ENCODE measurements around the gene PACRG.

The PACRG gene

DNA sequence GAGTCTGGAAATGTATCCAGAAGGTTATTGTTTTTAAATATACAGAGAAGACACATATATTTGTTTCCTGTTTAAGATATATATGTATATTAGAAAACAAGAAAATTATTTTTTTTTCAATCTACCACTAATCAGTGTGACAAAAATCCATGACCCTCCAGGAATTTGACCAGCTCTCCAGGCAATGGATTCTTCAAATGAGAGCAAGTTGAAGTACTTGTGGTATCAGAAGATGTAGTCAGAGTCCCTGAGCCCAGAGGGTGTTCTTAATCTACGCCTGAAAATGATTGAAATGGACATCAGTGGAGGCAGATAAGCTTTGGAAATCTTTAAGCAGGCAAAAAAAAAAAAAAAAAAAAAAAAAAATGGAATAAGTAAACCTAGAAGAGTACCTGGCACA is 500.3 kb downstream of the PACRG start:
- H3K4me3 ChIP-seq (ENCODE audit: low read depth, low read length) = no peak overlapping the region
- no peak for DNase-seq (ENCODE audit: low read depth)
- TF ChIP-seq, protein P1, sequence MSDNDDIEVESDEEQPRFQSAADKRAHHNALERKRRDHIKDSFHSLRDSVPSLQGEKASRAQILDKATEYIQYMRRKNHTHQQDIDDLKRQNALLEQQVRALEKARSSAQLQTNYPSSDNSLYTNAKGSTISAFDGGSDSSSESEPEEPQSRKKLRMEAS (IDR thresholded peaks at IDR 0.05; ENCODE audit: low read depth, low read length) = no peak
- no peak for TF ChIP-seq MYC (IDR thresholded peaks at IDR 0.05; ENCODE audit: low read depth, low read length)
- no peak for TF ChIP-seq POLR2A (IDR thresholded peaks at IDR 0.05; ENCODE audit: extremely low read depth, insufficient read length)
- TF ChIP-seq, protein P2, sequence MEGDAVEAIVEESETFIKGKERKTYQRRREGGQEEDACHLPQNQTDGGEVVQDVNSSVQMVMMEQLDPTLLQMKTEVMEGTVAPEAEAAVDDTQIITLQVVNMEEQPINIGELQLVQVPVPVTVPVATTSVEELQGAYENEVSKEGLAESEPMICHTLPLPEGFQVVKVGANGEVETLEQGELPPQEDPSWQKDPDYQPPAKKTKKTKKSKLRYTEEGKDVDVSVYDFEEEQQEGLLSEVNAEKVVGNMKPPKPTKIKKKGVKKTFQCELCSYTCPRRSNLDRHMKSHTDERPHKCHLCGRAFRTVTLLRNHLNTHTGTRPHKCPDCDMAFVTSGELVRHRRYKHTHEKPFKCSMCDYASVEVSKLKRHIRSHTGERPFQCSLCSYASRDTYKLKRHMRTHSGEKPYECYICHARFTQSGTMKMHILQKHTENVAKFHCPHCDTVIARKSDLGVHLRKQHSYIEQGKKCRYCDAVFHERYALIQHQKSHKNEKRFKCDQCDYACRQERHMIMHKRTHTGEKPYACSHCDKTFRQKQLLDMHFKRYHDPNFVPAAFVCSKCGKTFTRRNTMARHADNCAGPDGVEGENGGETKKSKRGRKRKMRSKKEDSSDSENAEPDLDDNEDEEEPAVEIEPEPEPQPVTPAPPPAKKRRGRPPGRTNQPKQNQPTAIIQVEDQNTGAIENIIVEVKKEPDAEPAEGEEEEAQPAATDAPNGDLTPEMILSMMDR (IDR thresholded peaks at IDR 0.05; ENCODE audit: low read depth, low read length) = no peak

DNA sequence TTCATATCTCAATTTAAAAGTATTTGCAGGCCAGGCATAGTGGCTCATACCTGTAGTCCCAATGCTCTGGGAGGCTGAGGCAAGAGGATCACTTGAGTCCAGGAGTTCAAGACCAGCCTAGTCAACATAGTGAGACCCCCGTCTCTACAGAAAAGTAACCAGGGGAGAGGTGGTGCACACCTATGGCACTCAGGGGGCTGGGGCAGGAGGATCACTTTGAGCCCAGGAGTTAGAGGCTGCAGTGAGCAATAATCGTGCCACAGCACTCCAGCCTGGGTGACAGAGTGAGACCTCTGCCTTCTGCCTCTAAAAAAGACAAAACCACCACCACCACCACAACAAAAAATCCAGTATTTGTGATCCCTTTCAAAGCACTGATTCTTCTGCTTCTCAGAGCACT is 501.3 kb downstream of the PACRG start:
- H3K4me3 ChIP-seq (ENCODE audit: low read depth, low read length) = no peak overlapping the region
- no peak for DNase-seq (ENCODE audit: low read depth)
- TF ChIP-seq MYC (IDR thresholded peaks at IDR 0.05; ENCODE audit: low read depth, low read length) (no peak), POLR2A (IDR thresholded peaks at IDR 0.05; ENCODE audit: extremely low read depth, insufficient read length) (no peak)
- TF ChIP-seq, protein P2 (IDR thresholded peaks at IDR 0.05; ENCODE audit: low read depth, low read length) = no peak
- TF ChIP-seq, protein P1 (IDR thresholded peaks at IDR 0.05; ENCODE audit: low read depth, low read length) = no peak

DNA sequence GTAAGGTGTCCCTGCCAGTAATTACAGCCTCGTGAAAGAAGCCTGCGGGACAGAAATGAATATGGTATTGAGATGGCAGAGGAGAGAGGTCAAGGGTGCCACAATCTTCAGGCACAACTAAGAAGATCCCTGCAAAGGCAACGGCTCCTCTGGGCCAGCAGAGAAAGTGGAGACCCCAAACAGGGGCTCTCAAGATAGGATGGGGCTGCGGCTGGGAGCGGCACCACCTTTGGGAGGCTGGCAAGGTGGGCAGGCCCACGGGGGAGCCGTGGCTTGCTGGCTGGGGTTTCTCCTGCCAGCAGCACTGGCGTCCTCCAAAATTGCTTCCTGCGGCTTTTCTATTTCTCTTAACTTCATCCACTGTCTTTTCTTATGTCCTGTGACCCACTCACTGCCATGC is 503.1 kb downstream of the PACRG start:
- DNase-seq (ENCODE audit: low read depth) = no peak
- no peak overlapping the region for H3K4me3 ChIP-seq (ENCODE audit: low read depth, low read length)
- TF ChIP-seq, protein P1 (IDR thresholded peaks at IDR 0.05; ENCODE audit: low read depth, low read length) = no peak
- no peak for TF ChIP-seq POLR2A (IDR thresholded peaks at IDR 0.05; ENCODE audit: extremely low read depth, insufficient read length)

DNA sequence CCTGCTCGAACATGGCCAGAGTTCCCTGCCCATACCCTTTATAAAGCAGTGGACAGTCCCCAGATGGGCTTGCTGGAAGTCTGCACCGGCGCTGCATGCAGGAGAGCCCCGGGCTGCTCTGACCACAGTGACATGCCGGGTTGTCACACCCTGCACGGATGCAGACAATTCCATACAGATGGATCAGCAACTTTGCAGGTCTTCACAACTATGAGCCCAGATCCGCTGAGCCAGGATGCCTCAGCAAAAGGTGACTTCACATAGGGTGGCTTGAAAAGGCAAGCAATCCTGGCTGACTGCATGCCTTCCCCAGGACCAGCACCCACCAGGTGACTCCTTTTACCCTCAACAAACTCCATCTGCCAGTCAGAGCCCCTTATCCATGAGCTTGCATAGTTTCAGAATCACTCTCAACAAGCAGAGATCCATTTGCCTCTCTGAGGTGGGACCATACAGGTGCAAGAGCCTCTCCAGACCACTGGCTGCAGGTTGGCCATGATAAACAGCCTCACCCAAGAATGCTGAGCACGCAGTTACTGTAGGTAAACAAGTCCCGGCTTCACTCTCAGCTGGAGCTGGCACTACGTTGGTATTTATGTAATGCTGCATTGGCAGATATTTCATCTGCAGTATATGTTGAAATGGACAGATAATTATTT is 503.7 kb downstream of the PACRG start:
- DNase-seq (ENCODE audit: low read depth) = no peak
- H3K4me3 ChIP-seq (ENCODE audit: low read depth, low read length) = no peak overlapping the region
- TF ChIP-seq MYC (IDR thresholded peaks at IDR 0.05; ENCODE audit: low read depth, low read length) (no peak), POLR2A (IDR thresholded peaks at IDR 0.05; ENCODE audit: extremely low read depth, insufficient read length) (no peak)

DNA sequence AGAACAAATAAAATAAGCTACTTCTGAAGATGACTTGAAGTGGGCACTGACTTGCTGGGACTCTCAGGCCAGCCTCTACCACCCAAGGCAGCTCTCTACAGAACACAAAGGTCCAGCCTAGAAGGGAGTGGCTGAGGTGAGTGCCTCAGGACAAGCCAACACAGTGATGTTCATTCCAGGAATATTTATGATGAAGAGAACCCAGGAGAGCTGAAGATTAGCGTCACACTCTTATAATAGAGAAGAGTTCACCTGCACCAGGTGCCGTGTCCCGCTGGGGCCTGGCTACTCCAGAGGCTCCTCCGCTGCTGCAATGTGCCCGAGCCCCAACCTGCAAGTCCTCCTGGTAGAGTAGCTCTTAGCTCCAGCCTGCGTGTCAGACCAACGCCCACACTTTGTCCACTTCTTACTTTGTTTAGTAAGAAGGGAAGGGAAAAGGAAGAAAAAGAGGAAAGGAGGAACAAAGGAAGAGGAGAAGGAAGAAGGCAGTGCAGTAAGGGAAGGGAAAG is 504.3 kb downstream of the PACRG start:
- no peak for TF ChIP-seq MYC (IDR thresholded peaks at IDR 0.05; ENCODE audit: low read depth, low read length)
- TF ChIP-seq, protein P2 (IDR thresholded peaks at IDR 0.05; ENCODE audit: low read depth, low read length) = no peak
- TF ChIP-seq, protein P1 (IDR thresholded peaks at IDR 0.05; ENCODE audit: low read depth, low read length) = no peak
- no peak for TF ChIP-seq POLR2A (IDR thresholded peaks at IDR 0.05; ENCODE audit: extremely low read depth, insufficient read length)
- DNase-seq (ENCODE audit: low read depth) = no peak
- H3K4me3 ChIP-seq (ENCODE audit: low read depth, low read length) = no peak overlapping the region

DNA sequence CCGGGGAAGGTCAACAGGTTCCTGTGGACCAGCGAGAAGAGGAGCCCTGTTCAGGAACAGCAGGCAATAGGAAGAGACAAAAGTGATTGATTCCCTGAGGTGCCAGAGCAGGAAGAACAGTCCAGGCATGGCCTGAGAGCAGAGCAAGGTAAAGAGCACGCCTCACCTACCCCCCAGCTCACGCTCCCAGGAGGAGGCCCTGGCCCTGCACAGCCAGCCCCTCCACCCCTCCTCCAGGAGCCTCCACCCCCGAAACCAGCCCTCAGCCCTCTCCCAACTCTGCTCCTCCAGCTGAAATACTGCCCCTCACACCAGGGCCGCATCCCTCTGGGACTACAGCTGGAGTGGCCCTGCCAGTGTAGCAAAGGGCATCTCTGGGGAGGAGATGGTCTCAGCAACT is 504.9 kb downstream of the PACRG start:
- H3K4me3 ChIP-seq (ENCODE audit: low read depth, low read length) = no peak overlapping the region
- DNase-seq (ENCODE audit: low read depth) = no peak
- TF ChIP-seq POLR2A (IDR thresholded peaks at IDR 0.05; ENCODE audit: extremely low read depth, insufficient read length) (no peak), MYC (IDR thresholded peaks at IDR 0.05; ENCODE audit: low read depth, low read length) (no peak)
- TF ChIP-seq, protein P1 (IDR thresholded peaks at IDR 0.05; ENCODE audit: low read depth, low read length) = no peak
- TF ChIP-seq, protein P2 (IDR thresholded peaks at IDR 0.05; ENCODE audit: low read depth, low read length) = no peak

Data from NB4 (cell line).